GM12878 (cell line): Measurements from ENCODE around the gene DTX1. TPM values are rescaled to one million over a fixed set of nuclear protein-coding genes. Genes with fewer than 3 reads are reported as not detected.
A peak's percentile ranks its signal among the peaks of the same experiment; 100 is the strongest.

Experiments used
- BACH1 ChIP-seq: fragments of 450-650 bp; IDR thresholded peaks from 2 replicates; pipeline ENCODE4 v1.6.1; 2017; ENCODE audit warnings: mild to moderate bottlenecking, borderline replicate concordance
- BCL11A ChIP-seq: IDR thresholded peaks from 2 replicates; pipeline ENCODE4 v1.6.1; 2011; ENCODE audit warnings: low read depth, low read length
- CBX3 ChIP-seq: fragments of 200-600 bp; sonication (generic); IDR thresholded peaks from 2 replicates; pipeline ENCODE4 v1.6.1; 2016; ENCODE audit warnings: low read depth, borderline replicate concordance
- E2F8 ChIP-seq: fragments of 450-650 bp; IDR thresholded peaks from 2 replicates; pipeline ENCODE4 v1.6.1; 2018; ENCODE audit warnings: mild to moderate bottlenecking, low read depth, moderate library complexity; ENCODE audit not compliant: partially characterized antibody
- GABPA ChIP-seq: IDR thresholded peaks from 2 replicates; pipeline ENCODE4 v1.6.1; 2014; ENCODE audit warnings: antibody characterized with exemption, low read depth, mild to moderate bottlenecking, inconsistent platforms
- IRF5 ChIP-seq: fragments of 450-650 bp; IDR thresholded peaks from 2 replicates; pipeline ENCODE4 v1.6.1; 2017; ENCODE audit warnings: borderline replicate concordance
- JUNB ChIP-seq: IDR thresholded peaks from 2 replicates; pipeline ENCODE4 v1.6.1; 2016; ENCODE audit warnings: antibody characterized with exemption, mild to moderate bottlenecking
- KDM1A ChIP-seq: fragments of 200-600 bp; sonication (generic); IDR thresholded peaks from 2 replicates; pipeline ENCODE4 v1.6.1; 2016; ENCODE audit warnings: borderline replicate concordance
- KLF5 ChIP-seq: fragments of 450-650 bp; IDR thresholded peaks from 2 replicates; pipeline ENCODE4 v1.6.1; 2014; ENCODE audit warnings: mild to moderate bottlenecking; ENCODE audit not compliant: partially characterized antibody
- NFXL1 ChIP-seq: fragments of 450-650 bp; IDR thresholded peaks from 2 replicates; pipeline ENCODE4 v1.6.1; 2017; ENCODE audit warnings: antibody characterized with exemption, mild to moderate bottlenecking, borderline replicate concordance
- NRF1 ChIP-seq: conservative IDR thresholded peaks from 2 replicates; pipeline ENCODE4 v1.6.1; 2011; ENCODE audit warnings: mild to moderate bottlenecking, low read depth, low read length, improper control_type of control experiment
- PAX8 ChIP-seq: fragments of 450-650 bp; IDR thresholded peaks from 2 replicates; pipeline ENCODE4 v1.6.1; 2017; ENCODE audit warnings: mild to moderate bottlenecking, moderate library complexity
- PBX3 ChIP-seq: IDR thresholded peaks from 2 replicates; pipeline ENCODE4 v1.6.1; 2011; ENCODE audit warnings: mild to moderate bottlenecking, low read depth, low read length, moderate library complexity; ENCODE audit not compliant: insufficient replicate concordance
- SMARCA5 ChIP-seq: fragments of 450-650 bp; IDR thresholded peaks from 2 replicates; pipeline ENCODE4 v1.6.1; 2017; ENCODE audit warnings: mild to moderate bottlenecking
- SMC3 ChIP-seq: IDR thresholded peaks from 2 replicates; pipeline ENCODE4 v1.6.1; 2011; ENCODE audit warnings: low read length, improper control_type of control experiment, borderline replicate concordance
- SREBF2 ChIP-seq: IDR thresholded peaks from 2 replicates; pipeline ENCODE4 v1.6.1; 2012; ENCODE audit warnings: mild to moderate bottlenecking, low read length
- STAT1 ChIP-seq: fragments of 450-650 bp; conservative IDR thresholded peaks from 2 replicates; pipeline ENCODE4 v1.6.1; 2014; ENCODE audit warnings: antibody characterized with exemption, mild to moderate bottlenecking
- STAT3 ChIP-seq: IDR thresholded peaks from 2 replicates; pipeline ENCODE4 v1.6.1; 2011; ENCODE audit warnings: low read depth, low read length, improper control_type of control experiment
- TARDBP ChIP-seq: IDR thresholded peaks from 2 replicates; pipeline ENCODE4 v1.6.1; 2016; ENCODE audit warnings: borderline replicate concordance
- TCF3 ChIP-seq: IDR thresholded peaks from 2 replicates; pipeline ENCODE4 v1.6.1; 2012; ENCODE audit warnings: low read depth, mild to moderate bottlenecking, low read length, borderline replicate concordance; ENCODE audit not compliant: insufficient read depth
- WRNIP1 ChIP-seq: IDR thresholded peaks from 2 replicates; pipeline ENCODE4 v1.6.1; 2011; ENCODE audit warnings: low read depth, low read length, improper control_type of control experiment, borderline replicate concordance
- ZNF217 ChIP-seq: fragments of 450-650 bp; IDR thresholded peaks from 2 replicates; pipeline ENCODE4 v1.6.1; 2017; ENCODE audit warnings: antibody characterized with exemption, mild to moderate bottlenecking
- polyA plus RNA-seq, 11 experiments: library from polyadenylated mRNA; depleted of rRNA in 4 of 11; unstranded in 6 of 11; stranded (reverse) in 5 of 11; fragments of >200 nt; fragmentation: Nextera tagmentation in 4 of 11; fragmentation: Illumina TruSeq in 1 of 11; extraction: Ambion mirVana in 4 of 11; extraction: Trizol in 1 of 11; gene quantifications; 1 replicate in 1 of 11; 2 replicates in 10 of 11; pipeline versions ENCODE4 v1.2.1 to v1.2.3, GENCODE V29; 2011 to 2016; ENCODE audit warnings: inconsistent platforms in 2 of 11, missing spikeins in 2 of 11, low read depth in 1 of 11
- total RNA-seq, 4 experiments: library from RNA; depleted of rRNA in 3 of 4; stranded (reverse); fragments of >200 nt in 3 of 4; fragmentation: Illumina TruSeq in 1 of 4; extraction: Trizol in 1 of 4; gene quantifications; 2 replicates each; pipeline versions ENCODE4 v1.2.1 to v1.2.3, GENCODE V29; 2013 to 2021
- TF ChIP-seq, protein P1 (sequence below): fragments of 450-650 bp; IDR thresholded peaks from 2 replicates; pipeline ENCODE4 v1.6.1; 2016; ENCODE audit warnings: mild to moderate bottlenecking
- TF ChIP-seq, protein P2 (sequence below): IDR thresholded peaks from 2 replicates; pipeline ENCODE4 v1.6.1; 2011; ENCODE audit warnings: borderline replicate concordance, low read depth, mild to moderate bottlenecking, moderate library complexity, mixed read lengths, low read length; ENCODE audit not compliant: insufficient read depth; ENCODE audit errors: extremely low read length

DTX1 gene
- total and polyA plus RNA-seq, 10 of the 15 experiments (the other 5 are each of a cell fraction or from before 2014, with no cell fraction given) = 0.09 to 2.8 (median 0.66) TPM

DNA sequence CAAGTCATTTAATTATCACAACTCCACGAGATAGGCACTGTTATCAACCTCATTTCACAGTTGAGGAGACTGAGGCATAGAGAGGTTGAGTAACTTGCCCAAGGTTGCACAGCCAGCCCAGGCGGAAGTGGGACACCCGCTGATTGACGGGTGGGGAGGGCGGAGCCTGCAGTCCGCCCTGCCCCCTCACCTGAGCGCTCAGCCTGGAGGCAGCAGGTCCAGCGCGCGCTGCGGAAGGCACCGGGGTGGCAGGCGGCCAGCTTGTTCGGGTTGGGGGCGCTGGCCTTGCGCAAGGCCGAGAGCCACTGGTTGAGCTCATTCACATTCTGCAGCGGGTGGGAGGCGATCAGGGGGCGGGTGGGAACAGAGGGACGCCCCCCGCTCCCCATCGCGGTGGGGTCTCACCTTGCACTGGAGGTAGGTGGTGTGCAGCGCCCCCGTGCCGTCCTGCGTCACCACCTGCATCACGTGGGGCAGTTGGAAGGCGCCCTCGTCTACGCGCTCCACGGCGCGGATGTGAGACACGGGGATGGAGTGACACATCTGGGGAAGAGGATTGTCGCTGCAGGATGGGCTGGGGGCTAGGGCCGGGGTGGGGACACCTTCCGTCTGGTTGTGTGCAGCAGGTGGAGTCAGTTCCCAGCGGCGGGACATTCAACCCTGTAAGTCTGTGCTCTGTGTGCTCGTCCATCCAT lies 47.4 kb downstream of the DTX1 start (continued):
- TF ChIP-seq IRF5 (no peak), BACH1 (no peak), JUNB (no peak), STAT1 (no peak), KDM1A (no peak), NFXL1 (0 out of 2 replicates have a peak, but pooled peaks have one; percentile 52), SREBF2 (no peak), KLF5 (no peak), ZNF217 (no peak), PBX3 (peak; percentile 91), NRF1 (no peak), TCF3 (no peak), CBX3 (no peak), STAT3 (no peak), SMC3 (no peak), WRNIP1 (no peak), E2F8 (no peak), GABPA (no peak), PAX8 (no peak), TARDBP (no peak), BCL11A (no peak), SMARCA5 (peak; percentile 71)
- TF ChIP-seq, protein P1, sequence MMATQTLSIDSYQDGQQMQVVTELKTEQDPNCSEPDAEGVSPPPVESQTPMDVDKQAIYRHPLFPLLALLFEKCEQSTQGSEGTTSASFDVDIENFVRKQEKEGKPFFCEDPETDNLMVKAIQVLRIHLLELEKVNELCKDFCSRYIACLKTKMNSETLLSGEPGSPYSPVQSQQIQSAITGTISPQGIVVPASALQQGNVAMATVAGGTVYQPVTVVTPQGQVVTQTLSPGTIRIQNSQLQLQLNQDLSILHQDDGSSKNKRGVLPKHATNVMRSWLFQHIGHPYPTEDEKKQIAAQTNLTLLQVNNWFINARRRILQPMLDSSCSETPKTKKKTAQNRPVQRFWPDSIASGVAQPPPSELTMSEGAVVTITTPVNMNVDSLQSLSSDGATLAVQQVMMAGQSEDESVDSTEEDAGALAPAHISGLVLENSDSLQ = peak; percentile 94
- TF ChIP-seq, protein P2, sequence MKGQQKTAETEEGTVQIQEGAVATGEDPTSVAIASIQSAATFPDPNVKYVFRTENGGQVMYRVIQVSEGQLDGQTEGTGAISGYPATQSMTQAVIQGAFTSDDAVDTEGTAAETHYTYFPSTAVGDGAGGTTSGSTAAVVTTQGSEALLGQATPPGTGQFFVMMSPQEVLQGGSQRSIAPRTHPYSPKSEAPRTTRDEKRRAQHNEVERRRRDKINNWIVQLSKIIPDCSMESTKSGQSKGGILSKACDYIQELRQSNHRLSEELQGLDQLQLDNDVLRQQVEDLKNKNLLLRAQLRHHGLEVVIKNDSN = peak; percentile 78
